Panc1 (cell line): ENCODE results near the gene SPG21. TPM values are rescaled to one million over a fixed set of nuclear protein-coding genes. Genes with fewer than 3 reads are reported as not detected.

Source experiments
- ATAC-seq: fragments of 200-7000 bp; cut with Tn5 transposase; 2 replicates; pipeline ENCODE4 v1.9.1; 2020; ENCODE audit warnings: mild to moderate bottlenecking, moderate library complexity
- BruUV-seq: library from RNA; stranded (reverse); fragments of 400-500 nt; replicated peaks from 2 replicates; lab custom pipeline; 2021; lab: Mats Ljungman, UMichigan
- CTCF ChIA-PET: fragments of 300-600 bp; sonication (Branson Sonifier 250); formaldehyde crosslinking; loops from one replicate; lab custom pipeline; 2022; ENCODE audit warnings: antibody characterized with exemption; lab: Charles Lee
- POLR2A ChIA-PET: fragments of 300-600 bp; sonication (Branson Sonifier 250); formaldehyde crosslinking; loops from one replicate; lab custom pipeline; 2022; ENCODE audit warnings: antibody characterized with exemption; lab: Charles Lee
- DNase-seq: peaks from one replicate; pipeline ENCODE4 v3.0.0-alpha.2; 2010; ENCODE audit warnings: low read depth, low spot score
- H3K27ac ChIP-seq: 2 replicates; pipeline ENCODE4 v1.5.1; 2011; ENCODE audit warnings: mild to moderate bottlenecking, low read length, inconsistent platforms
- H3K27me3 ChIP-seq: fragments of 200-500 bp; sonication (Bioruptor generic); 2 replicates; pipeline ENCODE4 v1.6.0; 2014; ENCODE audit warnings: low read length, inconsistent platforms; ENCODE audit not compliant: control insufficient read depth, insufficient read depth
- H3K36me3 ChIP-seq: fragments of 200-500 bp; sonication (Bioruptor generic); 2 replicates; pipeline ENCODE4 v1.5.1; 2014; ENCODE audit warnings: inconsistent platforms, mild to moderate bottlenecking, low read length, moderate library complexity; ENCODE audit not compliant: control insufficient read depth, insufficient read depth
- H3K4me1 ChIP-seq: 2 replicates; pipeline ENCODE4 v1.5.1; 2011; ENCODE audit warnings: inconsistent platforms, mild to moderate bottlenecking, low read length, moderate library complexity; ENCODE audit not compliant: control insufficient read depth, insufficient read depth
- H3K4me3 ChIP-seq, 2 experiments: 2 replicates each; pipeline ENCODE4 v1.5.1; 2011 to 2012; ENCODE audit warnings: low read depth in 2 of 2, low read length in 2 of 2, mild to moderate bottlenecking in 2 of 2, inconsistent platforms in 1 of 2, moderate library complexity in 1 of 2
- H3K9me3 ChIP-seq: fragments of 200-500 bp; sonication (Bioruptor generic); 2 replicates; pipeline ENCODE4 v1.5.1; 2014; ENCODE audit warnings: low read depth, mild to moderate bottlenecking, inconsistent platforms, low read length, moderate library complexity; ENCODE audit not compliant: control insufficient read depth, insufficient read depth
- CTCF ChIP-seq: fragments of 450-650 bp; IDR thresholded peaks from 2 replicates; pipeline ENCODE4 v1.5.1; 2017; ENCODE audit warnings: mild to moderate bottlenecking
- POLR2AphosphoS5 ChIP-seq: IDR thresholded peaks from 2 replicates; pipeline ENCODE4 v1.6.1; 2012; ENCODE audit warnings: mild to moderate bottlenecking, low read depth, low read length, moderate library complexity
- SIN3A ChIP-seq: IDR thresholded peaks from 2 replicates; pipeline ENCODE4 v1.6.1; 2012; ENCODE audit warnings: low read depth, mild to moderate bottlenecking, low read length, moderate library complexity, borderline replicate concordance; ENCODE audit not compliant: insufficient read depth
- TCF7L2 ChIP-seq: IDR thresholded peaks from 2 replicates; pipeline ENCODE4 v1.6.1; 2011; ENCODE audit warnings: mild to moderate bottlenecking, low read depth, low read length, inconsistent platforms
- in situ Hi-C: cut with HindIII; loops from 2 replicates; pipeline ENCODE4 v1.10.0; 2016; ENCODE audit warnings: low sequenced_read_pairs, low pct_unique_long_range_greater_than_20kb
- intact Hi-C: fragments of 100-400 bp; cut with micrococcal nuclease; formaldehyde crosslinking; loops from one replicate; pipeline ENCODE4 v1.10.0; 2022; ENCODE audit not compliant: unreplicated experiment
- total RNA-seq: library from RNA; stranded (reverse); gene quantifications from one replicate; pipeline ENCODE4 v1.2.1, GENCODE V29; 2021; ENCODE audit not compliant: unreplicated experiment
- TF ChIP-seq, protein P1 (sequence below), 2 experiments: IDR thresholded peaks; 2 replicates each; pipeline ENCODE4 v1.6.1; 2011 to 2012; ENCODE audit warnings: low read depth in 2 of 2, control low read depth in 1 of 2, low read length in 1 of 2, mild to moderate bottlenecking in 1 of 2, moderate library complexity in 1 of 2; ENCODE audit not compliant: insufficient read depth in 1 of 2

Gene SPG21
- total RNA-seq, 1 experiment from 2014 or later = 124 TPM

DNA sequence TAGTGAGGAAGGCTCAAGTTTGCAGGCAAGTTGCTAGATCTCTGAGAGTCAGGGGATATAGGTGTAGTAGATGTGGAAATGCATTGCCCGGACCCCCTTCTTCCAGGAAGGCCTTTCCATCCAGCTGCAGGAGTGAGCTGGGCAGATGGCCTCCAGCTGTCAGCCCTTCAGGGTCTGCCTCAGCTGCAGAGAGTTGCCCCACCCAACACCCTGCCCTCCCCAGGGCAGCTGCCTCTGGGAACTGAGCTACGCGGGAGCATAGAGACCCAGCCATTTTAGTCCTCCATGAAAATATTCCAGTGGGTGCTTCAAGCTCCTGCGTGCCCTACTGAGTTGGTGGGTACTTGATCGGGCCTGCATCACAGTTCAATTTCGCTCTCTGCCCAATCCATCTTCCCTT lies 29.6 kb downstream of the SPG21 start:
- ChIA-PET CTCF (no interaction called here), POLR2A (interaction anchor here (0.5 to 0.6 kb wide), 2 partner anchors 27 to 40 kb away, joined by 3 to 4 read pairs; no protein-coding TSS in a partner anchor)
- TF ChIP-seq TCF7L2 (no peak), POLR2AphosphoS5 (no peak), SIN3A (no peak), CTCF (no peak)
- TF ChIP-seq, protein P1, sequence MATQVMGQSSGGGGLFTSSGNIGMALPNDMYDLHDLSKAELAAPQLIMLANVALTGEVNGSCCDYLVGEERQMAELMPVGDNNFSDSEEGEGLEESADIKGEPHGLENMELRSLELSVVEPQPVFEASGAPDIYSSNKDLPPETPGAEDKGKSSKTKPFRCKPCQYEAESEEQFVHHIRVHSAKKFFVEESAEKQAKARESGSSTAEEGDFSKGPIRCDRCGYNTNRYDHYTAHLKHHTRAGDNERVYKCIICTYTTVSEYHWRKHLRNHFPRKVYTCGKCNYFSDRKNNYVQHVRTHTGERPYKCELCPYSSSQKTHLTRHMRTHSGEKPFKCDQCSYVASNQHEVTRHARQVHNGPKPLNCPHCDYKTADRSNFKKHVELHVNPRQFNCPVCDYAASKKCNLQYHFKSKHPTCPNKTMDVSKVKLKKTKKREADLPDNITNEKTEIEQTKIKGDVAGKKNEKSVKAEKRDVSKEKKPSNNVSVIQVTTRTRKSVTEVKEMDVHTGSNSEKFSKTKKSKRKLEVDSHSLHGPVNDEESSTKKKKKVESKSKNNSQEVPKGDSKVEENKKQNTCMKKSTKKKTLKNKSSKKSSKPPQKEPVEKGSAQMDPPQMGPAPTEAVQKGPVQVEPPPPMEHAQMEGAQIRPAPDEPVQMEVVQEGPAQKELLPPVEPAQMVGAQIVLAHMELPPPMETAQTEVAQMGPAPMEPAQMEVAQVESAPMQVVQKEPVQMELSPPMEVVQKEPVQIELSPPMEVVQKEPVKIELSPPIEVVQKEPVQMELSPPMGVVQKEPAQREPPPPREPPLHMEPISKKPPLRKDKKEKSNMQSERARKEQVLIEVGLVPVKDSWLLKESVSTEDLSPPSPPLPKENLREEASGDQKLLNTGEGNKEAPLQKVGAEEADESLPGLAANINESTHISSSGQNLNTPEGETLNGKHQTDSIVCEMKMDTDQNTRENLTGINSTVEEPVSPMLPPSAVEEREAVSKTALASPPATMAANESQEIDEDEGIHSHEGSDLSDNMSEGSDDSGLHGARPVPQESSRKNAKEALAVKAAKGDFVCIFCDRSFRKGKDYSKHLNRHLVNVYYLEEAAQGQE (IDR thresholded peaks at IDR 0.05; ENCODE audit: insufficient read depth in 1 of 2, low read depth in 2 of 2, low read length in 1 of 2) = no peak
- Histone ChIP-seq H3K27me3 (no peaks in the 10 kb centered on the region), H3K4me1 (no peaks in the 10 kb centered on the region), H3K27ac (no peak overlapping the region), H3K36me3 (peaks cover 20% of the 10 kb centered on the region), H3K9me3 (no peaks in the 10 kb centered on the region), H3K4me3 (no peak overlapping the region)
- no peak for ATAC-seq
- no peak for DNase-seq
- intact Hi-C loops (no loop called here), in situ Hi-C loops (no loop called here)
- no TSS peak for BruUV-seq

DNA sequence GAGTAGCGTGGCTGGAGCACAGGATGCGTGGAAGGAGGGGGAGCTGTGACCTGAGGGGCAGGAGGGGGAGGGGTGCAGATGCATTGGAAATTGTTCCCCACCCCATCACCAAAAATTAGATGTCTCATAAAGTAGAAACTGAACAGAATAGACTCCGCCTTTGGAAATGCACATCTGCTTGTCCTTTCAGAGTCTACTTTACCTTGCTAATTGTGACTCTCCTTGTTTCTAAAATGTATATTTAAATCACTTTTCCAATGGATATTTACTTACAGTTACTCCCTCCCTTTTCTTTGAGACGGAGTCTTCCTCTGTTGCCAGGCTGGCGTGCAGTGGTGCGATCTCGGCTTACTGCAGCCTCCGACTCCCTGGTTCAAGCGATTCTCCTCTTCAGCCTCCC lies 30.6 kb downstream of the SPG21 start:
- no TSS peak for BruUV-seq
- POLR2A ChIA-PET = no interaction called here
- TF ChIP-seq TCF7L2 (no peak), SIN3A (no peak), CTCF (no peak), POLR2AphosphoS5 (no peak)
- TF ChIP-seq, protein P1 (IDR thresholded peaks at IDR 0.05; ENCODE audit: insufficient read depth in 1 of 2, low read depth in 2 of 2, low read length in 1 of 2) = no peak
- intact Hi-C loops = no loop called here
- no peaks in the 10 kb centered on the region for H3K4me1 ChIP-seq
- no peaks in the 10 kb centered on the region for H3K27me3 ChIP-seq
- H3K9me3 ChIP-seq = no peaks in the 10 kb centered on the region
- in situ Hi-C loops = no loop called here
- CTCF ChIA-PET = no interaction called here
- DNase-seq = no peak
- H3K27ac ChIP-seq = no peak overlapping the region
- no peak for ATAC-seq
- H3K36me3 ChIP-seq = peaks cover 16% of the 10 kb centered on the region
- no peak overlapping the region for H3K4me3 ChIP-seq
